NOMO-1 treated with dmso at 0.1 percent for 144 hours (cell line): Measurements from ENCODE around the gene SMIM27.

Source experiments
- DNase-seq: peaks from one replicate; lab custom pipeline; 2025; ENCODE audit not compliant: unreplicated experiment; lab: John Stamatoyannopoulos, UW

Gene SMIM27

GRCh38 chr9:32554591-32554990 lies 2.5 kb downstream of the SMIM27 start:
- DNase-seq = no peak

GRCh38 chr9:32558408-32558934 lies 6.3 kb downstream of the SMIM27 start:
- DNase-seq = no peak

GRCh38 chr9:32565967-32566366 lies 13.8 kb downstream of the SMIM27 start:
- no peak for DNase-seq

GRCh38 chr9:32566770-32567169 lies 14.6 kb downstream of the SMIM27 start:
- DNase-seq = no peak

GRCh38 chr9:32570262-32570661 lies 18.1 kb downstream of the SMIM27 start:
- no peak for DNase-seq

- peak; percentile 37 for DNase-seq
Observed at GRCh38 chr9:32571969-32572899, 20.1 kb downstream of the SMIM27 start.

- DNase-seq = peak; percentile 95
Observed at GRCh38 chr9:32572900-32573523, 20.9 kb downstream of the SMIM27 start, which contains the start of gene NDUFB6. NDUFB6 (minus strand) TSS chr9:32573159; CDS start chr9:32573060, 99 bp downstream.

- no peak for DNase-seq
Observed at GRCh38 chr9:32573821-32574220, 21.7 kb downstream of the SMIM27 start.

GRCh38 chr9:32574858-32575257 lies 22.7 kb downstream of the SMIM27 start:
- DNase-seq = no peak

- DNase-seq = no peak
Observed at GRCh38 chr9:32577316-32577715, 25.2 kb downstream of the SMIM27 start.

- no peak for DNase-seq
Observed at GRCh38 chr9:32578976-32579375, 26.8 kb downstream of the SMIM27 start.

- DNase-seq = no peak
Observed at GRCh38 chr9:32579706-32580331, 27.7 kb downstream of the SMIM27 start.

GRCh38 chr9:32580631-32581300 lies 28.6 kb downstream of the SMIM27 start:
- DNase-seq = no peak

GRCh38 chr9:32581512-32582143 lies 29.5 kb downstream of the SMIM27 start:
- no peak for DNase-seq

- DNase-seq = no peak
Observed at GRCh38 chr9:32584784-32585183, 32.7 kb downstream of the SMIM27 start.

GRCh38 chr9:32587901-32588300 lies 35.8 kb downstream of the SMIM27 start:
- DNase-seq = no peak

- DNase-seq = no peak
Observed at GRCh38 chr9:32589083-32589723, 37.1 kb downstream of the SMIM27 start.

GRCh38 chr9:32590476-32590875 lies 38.3 kb downstream of the SMIM27 start:
- no peak for DNase-seq

- no peak for DNase-seq
Observed at GRCh38 chr9:32590898-32591297, 38.8 kb downstream of the SMIM27 start.
